ENCODE data around the gene PRKAG2.
"Not testable (repeated sequence)": the region's sequence is repeated elsewhere in the genome, so short reads cannot be mapped to it uniquely, and the experiment has no call there.

Gene PRKAG2

GRCh38 chr7:151832656-151833055, 44.3 kb downstream of the PRKAG2 start:
- DNase-seq: no peak

DNA sequence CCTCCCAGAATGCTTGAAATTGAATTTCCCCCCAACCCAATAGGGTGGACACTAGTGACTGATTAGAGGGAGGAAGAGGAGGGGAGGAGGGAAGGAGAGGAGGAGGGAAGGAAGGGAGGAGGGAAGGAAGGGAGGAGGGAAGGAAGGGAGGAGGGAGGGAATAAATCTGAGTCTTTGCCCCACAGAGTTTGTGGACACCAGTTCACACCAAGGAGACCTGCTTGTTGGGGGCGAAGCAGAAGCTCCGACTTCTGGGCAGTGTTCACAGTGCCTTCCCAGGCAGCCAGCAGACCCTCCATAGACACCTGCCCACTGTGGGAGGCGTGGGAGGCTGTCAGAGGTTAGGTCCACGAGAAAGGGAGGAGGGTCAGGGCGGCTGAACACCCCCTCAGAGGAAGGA, 44.8 kb downstream of the PRKAG2 start:
- no peak for DNase-seq

- DNase-seq: no peak
Measured at GRCh38 chr7:151831606-151832005, 45.3 kb downstream of the PRKAG2 start.

GRCh38 chr7:151830121-151830830, 46.6 kb downstream of the PRKAG2 start:
- DNase-seq: no peak

DNA sequence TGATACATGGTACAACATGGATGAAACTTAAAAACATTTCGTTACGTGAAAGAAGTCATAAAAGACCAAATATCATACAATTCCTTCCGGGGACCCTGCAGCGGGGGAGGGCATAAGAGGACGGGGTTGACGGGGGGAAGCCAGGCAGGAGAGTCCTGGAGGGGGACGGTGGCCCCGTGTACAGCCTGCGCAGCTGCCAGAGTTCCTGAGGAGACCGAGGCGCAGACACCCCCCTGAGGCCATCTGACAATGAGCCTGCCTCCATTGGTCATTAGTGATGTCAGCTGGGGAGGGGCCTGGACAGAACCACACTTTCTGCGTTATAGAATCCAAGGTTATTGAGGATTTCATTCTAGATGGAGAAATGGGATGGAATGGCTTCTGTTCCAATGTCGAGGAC, 47.2 kb downstream of the PRKAG2 start:
- DNase-seq: no peak

DNA sequence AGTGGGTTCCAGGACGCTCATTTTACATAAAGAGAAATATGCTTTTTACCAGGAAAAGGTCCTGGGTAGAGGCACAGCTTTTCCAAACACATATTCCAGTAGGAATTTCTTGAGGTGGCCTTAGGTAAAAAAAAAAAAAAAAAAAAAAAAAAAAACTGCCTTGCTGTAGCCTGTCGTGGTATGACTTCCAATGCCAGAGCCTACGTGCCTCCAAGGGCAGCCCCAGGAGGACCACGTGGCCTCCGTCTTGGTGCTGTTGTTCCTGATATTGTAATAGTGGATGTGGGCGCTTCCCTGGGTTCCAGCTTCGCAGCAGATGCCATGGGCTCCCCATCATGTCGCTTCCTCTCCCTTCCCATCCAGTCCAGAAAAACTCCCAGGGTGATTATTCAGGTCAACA, 49.3 kb downstream of the PRKAG2 start:
- no peak for DNase-seq

DNA sequence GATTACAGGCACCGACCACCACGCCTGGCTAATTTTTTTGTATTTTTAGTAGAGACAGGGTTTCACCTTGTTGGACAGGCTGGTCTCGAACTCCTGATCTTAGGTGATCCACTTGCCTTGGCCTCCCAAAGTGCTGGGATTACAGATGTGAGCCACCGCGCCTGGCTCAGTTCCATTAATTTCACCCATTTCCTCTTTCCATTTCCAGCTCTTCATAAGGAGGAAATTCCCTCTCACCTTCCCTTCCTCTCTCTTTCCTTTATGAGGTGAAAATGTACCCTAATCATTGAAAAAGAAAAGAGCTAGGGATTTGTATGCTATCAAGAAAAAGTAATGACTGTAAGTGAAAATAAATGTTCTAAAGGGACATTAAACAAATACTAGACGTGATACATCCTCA, 50.6 kb downstream of the PRKAG2 start:
- not testable (repeated sequence) for DNase-seq

DNA sequence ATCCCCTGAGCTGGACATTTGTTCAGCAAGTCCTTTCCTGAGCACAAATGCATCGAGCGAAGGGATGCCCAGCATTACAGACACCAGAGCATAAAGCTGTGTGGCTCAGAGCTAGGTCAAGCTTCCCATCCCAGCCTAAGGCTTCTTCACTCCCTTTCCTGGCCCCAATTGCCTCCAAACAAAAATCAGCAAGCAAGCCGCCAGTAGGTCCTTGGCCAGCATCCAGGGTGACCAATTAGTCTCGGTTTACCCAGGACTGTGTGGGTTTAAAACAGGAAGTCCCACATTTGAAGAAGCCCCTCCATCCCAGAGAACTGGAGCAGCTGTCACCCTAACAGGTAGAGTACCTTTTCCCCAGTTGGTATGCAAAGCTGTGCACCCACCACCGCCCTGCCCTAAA, 51.2 kb downstream of the PRKAG2 start:
- DNase-seq: no peak

DNA sequence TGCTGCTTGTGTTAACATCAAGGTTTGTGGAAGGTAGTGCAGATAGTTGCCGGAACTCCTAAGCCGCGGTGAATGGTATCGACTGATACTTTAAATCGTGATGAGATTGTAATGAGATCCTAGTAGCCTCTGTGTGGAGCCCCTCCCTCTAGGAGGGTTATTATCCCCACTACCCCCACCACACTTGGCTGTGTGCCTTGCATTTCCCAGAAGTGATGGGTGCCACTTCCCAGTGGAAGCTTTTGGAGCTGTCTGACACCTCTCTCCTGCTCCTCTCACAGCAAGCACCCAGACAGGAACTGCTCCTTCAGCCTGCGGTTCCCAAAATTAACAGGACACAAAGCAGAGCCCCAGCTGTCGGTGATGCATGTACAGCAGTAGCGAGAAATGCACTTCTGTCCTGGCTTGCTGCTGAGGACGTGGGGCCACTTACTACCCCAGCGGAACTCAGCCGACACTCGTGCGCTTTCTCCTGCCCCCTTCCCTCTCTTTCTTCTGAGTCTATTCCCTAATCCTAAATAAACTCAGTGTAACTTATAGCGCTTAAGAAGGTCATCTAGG, 52.5 kb downstream of the PRKAG2 start:
- DNase-seq: no peak

GRCh38 chr7:151823566-151824372, 53.1 kb downstream of the PRKAG2 start:
- DNase-seq: no peak

DNA sequence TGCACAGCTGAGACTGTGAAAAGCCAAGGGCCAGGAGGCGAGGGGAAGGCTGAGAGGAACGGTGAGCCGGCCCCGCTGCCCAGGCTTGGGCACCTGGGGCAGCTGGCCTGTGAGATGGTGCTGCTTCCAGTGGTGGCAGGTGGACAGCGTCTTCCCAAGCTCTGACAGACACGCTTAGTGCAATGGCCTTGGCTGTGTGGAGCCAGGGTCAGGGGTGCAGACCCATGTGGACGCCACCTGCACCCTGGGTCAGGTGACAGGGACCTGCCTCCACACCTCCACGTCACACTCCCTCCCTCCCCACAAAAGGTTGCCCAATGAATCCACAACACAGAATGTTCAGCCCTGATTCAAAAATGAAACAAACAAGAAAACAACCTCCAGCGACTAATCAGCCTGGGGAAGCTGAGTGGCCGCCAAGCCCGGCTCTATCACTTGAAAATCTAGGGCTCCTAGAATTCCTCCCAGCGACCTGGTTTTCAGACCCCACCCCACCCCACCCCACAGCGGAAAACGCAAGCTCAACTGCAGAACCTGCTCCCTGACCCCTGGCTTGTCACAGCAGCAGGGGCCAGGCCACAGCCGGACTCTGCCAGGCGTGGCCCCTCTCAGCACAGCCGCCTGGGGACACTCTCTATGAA, 54.3 kb downstream of the PRKAG2 start:
- DNase-seq: no peak

DNA sequence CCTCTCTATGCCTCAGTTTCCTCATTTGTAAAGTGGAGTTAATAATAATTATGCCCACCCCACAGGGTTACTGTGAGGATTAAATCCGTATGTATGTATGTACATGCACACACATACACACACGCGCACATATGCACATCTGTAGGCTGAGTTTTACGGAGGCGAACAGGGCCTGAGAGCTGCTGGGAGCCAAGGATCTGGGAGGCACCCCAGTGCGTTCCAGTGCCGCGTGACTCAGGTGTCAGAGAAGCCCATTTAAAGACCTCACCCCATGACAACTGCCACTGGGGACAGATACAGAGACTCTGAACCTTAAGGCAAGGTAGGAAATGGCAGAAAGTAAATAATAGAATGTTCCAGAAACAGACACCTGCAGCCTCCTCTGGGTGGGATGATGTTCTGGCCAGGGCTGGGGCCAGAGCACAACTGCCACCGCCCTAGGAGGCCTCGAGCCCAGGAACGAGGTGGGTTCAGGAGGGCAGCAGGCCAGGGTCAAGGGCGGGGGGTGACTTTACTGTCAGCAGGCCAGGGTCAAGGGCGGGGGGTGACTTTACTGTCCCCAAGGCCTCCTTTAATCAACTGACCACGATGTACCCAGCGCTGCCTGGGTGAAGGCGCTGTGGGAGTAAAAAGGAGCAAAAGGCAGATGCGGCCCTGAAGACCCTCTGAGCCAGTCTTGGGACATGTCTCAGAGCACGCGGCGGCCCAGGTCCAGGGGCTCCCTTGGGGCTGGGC, 54.9 kb downstream of the PRKAG2 start:
- DNase-seq: no peak

GRCh38 chr7:151821226-151821625, 55.7 kb downstream of the PRKAG2 start:
- DNase-seq: no peak

- DNase-seq: no peak
Measured at GRCh38 chr7:151820491-151821105, 56.3 kb downstream of the PRKAG2 start.

DNA sequence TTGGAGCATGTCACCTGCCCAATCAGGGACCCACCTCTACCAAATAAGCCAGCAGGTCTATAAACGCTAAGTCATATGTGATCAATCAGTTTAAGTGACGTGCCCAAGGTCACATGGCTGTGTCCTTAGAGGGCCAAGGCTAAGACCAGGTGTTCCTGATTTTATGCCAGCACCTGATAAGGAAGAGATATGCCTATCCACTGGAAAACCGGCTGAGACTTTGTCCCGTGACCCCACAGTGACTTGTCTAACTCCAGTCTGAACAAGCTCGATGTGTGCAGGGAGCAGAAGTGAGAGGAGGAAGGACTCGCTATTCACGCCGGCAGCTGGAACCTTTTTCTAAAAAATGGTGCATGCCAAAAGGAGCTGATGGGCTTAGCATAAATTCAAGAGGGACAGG, 57.0 kb downstream of the PRKAG2 start:
- DNase-seq: no peak

- no peak for DNase-seq
Measured at GRCh38 chr7:151818674-151819519, 58.0 kb downstream of the PRKAG2 start.

- DNase-seq: no peak
Measured at GRCh38 chr7:151817981-151818673, 58.8 kb downstream of the PRKAG2 start.

DNA sequence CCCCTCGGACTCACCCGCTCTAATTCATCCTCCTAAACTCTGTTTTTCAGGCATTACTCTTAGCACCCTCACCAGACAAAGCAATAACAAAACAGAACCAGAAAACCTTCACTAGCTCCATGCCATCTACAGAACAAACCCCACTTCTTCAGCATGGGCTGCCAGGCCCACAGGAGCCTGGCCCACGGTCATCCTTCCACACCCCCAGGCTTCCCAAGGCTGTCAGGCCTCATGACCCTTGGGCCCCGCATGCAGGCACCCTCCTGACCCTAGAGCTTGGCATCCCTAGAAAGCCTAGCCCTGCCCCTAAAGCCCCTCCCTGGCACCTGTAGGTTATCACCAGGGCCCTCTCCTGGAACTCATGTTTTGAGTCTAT, 59.6 kb downstream of the PRKAG2 start:
- no peak for DNase-seq

DNA sequence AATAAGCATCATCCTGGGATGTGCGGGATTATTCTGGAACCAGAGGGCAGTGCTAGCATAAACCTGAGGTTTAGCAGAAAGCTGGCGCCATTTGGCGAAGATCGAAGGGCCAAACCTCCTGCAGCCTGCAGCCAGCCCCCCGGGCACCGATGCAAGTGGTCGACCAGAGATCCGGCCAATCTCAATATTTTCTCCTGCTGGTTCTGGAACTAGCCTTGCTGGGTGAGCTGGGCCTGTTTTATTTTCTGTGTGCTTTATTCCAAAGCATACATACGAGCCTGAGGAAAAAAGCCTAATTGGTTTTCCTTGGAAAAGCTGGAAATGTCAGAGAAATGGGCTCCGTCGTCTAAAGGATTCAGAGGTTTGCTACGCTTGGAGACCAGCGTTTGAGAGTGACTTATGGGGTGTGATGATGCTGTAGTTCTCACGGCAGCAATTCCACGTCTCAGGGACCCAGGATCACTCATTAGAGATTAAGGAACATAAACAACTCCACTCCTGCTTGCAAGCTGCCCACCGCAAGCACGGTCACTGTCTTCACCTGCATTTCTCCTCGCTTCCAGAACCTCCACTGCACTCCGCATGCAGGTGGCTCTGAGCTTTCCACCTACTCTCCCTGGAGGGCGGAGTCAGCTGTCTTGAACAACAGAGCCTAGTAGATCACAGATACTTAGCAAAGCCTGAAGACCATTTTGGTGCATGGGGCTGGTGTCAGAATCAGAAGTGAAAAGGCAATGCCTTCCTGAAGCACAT, 60.2 kb downstream of the PRKAG2 start:
- DNase-seq: no peak

DNA sequence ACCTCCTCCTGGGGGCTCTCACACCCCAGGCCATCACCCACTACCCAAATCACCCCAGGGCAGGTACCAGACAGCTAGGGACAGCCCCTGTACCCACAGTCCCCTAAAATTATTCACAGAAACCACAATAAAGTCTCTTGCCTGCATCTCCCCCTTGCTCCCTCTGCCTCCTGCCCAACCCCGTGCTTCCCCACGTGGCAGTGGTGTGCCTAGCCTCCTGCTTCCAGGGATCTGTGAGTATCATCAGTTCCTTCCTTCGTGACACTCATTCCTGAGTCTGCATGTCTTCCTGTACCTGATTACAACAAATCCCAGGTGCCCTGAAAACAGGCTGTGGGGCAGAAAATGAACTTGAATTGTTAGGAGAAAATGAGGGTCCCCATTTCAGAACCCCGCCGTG, 61.5 kb downstream of the PRKAG2 start:
- no peak for DNase-seq

All from EL (cell line).